HFFc6 (cell line): Measurements from ENCODE around the gene NUP50. TPM values are rescaled to one million over a fixed set of nuclear protein-coding genes. Genes with fewer than 3 reads are reported as not detected.

Source experiments
- DNase-seq: peaks from one replicate; pipeline ENCODE4 v3.0.0-alpha.2; 2018
- H3K27ac Mint-ChIP-seq: 2 replicates; pipeline ENCODE4 v1.8.0; 2020; ENCODE audit warnings: mild to moderate bottlenecking, mixed read lengths
- H3K27me3 Mint-ChIP-seq: 2 replicates; pipeline ENCODE4 v1.8.0; 2021; ENCODE audit warnings: mild to moderate bottlenecking, moderate library complexity, mixed read lengths; ENCODE audit not compliant: insufficient read depth
- H3K36me3 Mint-ChIP-seq: 2 replicates; pipeline ENCODE4 v1.8.0; 2021; ENCODE audit warnings: low read depth, mixed read lengths
- H3K4me1 Mint-ChIP-seq: 2 replicates; pipeline ENCODE4 v1.8.0; 2020; ENCODE audit warnings: low read depth, mixed read lengths
- H3K4me3 Mint-ChIP-seq: 2 replicates; pipeline ENCODE4 v1.8.0; 2020; ENCODE audit warnings: mild to moderate bottlenecking, moderate library complexity, mixed read lengths
- H3K9me3 Mint-ChIP-seq: 2 replicates; pipeline ENCODE4 v1.8.0; 2020; ENCODE audit warnings: mild to moderate bottlenecking, mixed read lengths
- long read RNA-seq: library from polyadenylated mRNA; unstranded; transcript quantifications from one replicate; pipeline ENCODE4 v2.0.0, GENCODE V29; 2019
- total RNA-seq, 6 experiments: library from RNA; stranded (reverse); fragmentation: NEBNext Ultra II Directional; extraction: Animal tissue kit (Norgen Biotek cat#: 25700); gene quantifications; 2 replicates in 1 of 6; 3 replicates in 5 of 6; pipeline ENCODE4 v1.2.3, GENCODE V29; 2021
- TF ChIP-seq, protein P1 (sequence below): fragments of 200-600 bp; sonication (generic); IDR thresholded peaks from 2 replicates; pipeline ENCODE4 v1.5.0; 2021; ENCODE audit warnings: antibody characterized with exemption, mild to moderate bottlenecking

The NUP50 gene, protein sequence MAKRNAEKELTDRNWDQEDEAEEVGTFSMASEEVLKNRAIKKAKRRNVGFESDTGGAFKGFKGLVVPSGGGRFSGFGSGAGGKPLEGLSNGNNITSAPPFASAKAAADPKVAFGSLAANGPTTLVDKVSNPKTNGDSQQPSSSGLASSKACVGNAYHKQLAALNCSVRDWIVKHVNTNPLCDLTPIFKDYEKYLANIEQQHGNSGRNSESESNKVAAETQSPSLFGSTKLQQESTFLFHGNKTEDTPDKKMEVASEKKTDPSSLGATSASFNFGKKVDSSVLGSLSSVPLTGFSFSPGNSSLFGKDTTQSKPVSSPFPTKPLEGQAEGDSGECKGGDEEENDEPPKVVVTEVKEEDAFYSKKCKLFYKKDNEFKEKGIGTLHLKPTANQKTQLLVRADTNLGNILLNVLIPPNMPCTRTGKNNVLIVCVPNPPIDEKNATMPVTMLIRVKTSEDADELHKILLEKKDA
- 10 to 100 TPM; 44.3 to 63.0 (median 56.6) TPM for total RNA-seq
- long read RNA-seq, full-length matches to known transcripts, result 22 of 41 reads
- long read RNA-seq, partial matches to known transcripts, result 18 of 41 reads
- long read RNA-seq, other reads (novel, unspliced or antisense), result 1 of 41 reads

DNA sequence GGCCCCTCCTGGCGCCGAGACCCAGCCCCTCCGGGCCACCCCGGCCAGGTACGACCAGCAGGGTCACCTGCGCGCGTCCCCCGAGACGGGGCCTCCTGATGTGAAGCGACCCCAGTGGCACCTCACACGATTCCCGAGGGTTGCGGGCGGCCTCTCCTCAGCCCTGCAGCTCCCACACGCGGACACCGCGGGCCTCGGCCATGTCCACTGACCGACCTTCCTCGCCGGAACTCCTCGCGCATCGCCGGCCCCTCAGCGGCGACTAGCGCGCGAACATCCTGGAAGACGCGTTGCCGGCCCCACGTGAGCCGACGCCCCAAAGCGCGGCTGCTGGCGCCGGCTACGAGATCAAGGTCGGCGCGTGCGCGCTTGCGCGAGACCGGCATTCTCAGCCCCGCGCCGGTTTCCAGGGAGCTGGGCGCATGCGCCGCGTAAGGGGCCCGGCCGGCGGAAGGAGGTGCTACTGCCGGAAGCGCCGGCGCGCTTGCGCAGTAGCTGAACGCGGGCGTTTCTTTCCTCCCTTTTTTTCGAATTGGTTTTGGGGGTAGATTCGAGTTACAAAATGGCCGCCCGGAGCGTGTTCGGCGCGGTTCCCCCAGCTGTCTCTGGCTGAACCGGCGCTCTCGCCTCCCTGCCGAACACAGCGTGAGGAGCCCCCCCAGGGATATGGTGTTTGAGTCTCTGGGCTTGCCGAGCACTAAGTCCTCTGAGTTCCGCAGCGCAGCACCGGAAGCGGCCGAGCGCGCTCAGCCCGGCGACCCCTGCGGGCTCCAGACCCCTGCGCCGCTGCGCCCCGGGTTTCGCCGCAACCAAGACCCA is at the start of gene NUP50:
Gene NUP50 (plus strand): TSS at position 475 of the 819 bp plus-strand sequence. CDS start 4,253 bp downstream, outside the sequence.
- Mint-ChIP-seq H3K4me1 (peaks cover 33% of the 10 kb centered on the region), H3K4me3 (peak within 1 kb of the TSS; percentile 95), H3K27ac (peak within 1 kb of the TSS; percentile 89), H3K9me3 (no peaks in the 10 kb centered on the region), H3K27me3 (no peaks in the 10 kb centered on the region), H3K36me3 (peaks cover 31% of the 10 kb centered on the region)
- DNase-seq, result peak; percentile 95
- TF ChIP-seq, protein P1, sequence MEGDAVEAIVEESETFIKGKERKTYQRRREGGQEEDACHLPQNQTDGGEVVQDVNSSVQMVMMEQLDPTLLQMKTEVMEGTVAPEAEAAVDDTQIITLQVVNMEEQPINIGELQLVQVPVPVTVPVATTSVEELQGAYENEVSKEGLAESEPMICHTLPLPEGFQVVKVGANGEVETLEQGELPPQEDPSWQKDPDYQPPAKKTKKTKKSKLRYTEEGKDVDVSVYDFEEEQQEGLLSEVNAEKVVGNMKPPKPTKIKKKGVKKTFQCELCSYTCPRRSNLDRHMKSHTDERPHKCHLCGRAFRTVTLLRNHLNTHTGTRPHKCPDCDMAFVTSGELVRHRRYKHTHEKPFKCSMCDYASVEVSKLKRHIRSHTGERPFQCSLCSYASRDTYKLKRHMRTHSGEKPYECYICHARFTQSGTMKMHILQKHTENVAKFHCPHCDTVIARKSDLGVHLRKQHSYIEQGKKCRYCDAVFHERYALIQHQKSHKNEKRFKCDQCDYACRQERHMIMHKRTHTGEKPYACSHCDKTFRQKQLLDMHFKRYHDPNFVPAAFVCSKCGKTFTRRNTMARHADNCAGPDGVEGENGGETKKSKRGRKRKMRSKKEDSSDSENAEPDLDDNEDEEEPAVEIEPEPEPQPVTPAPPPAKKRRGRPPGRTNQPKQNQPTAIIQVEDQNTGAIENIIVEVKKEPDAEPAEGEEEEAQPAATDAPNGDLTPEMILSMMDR, result no peak; the same call in none of the 2 replicates

DNA sequence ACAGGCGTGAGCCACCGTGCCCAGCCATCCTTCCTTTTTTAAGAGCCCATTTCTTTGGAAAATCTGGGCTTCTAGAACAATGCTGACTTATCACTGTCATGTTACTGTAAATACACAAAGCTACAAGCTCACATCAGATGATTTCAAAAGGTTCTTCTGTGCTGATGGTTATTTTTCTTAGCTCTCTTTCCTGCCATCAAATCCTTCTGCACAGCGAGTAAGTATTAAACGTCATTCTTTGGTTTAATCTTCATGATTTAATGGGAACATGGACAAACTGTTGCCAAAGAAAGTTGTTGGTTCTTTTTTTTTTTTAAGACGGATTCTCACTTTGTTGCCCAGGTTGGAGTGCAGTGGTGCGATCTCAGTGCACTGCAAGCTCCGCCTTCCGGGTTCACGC is 43.3 kb upstream of the NUP50 start:
- Mint-ChIP-seq H3K27ac (no peak overlapping the region), H3K4me3 (no peak overlapping the region), H3K9me3 (no peaks in the 10 kb centered on the region), H3K36me3 (no peaks in the 10 kb centered on the region), H3K27me3 (peaks cover 10% of the 10 kb centered on the region), H3K4me1 (peaks cover 14% of the 10 kb centered on the region)
- TF ChIP-seq, protein P1, result no peak
- no peak for DNase-seq

DNA sequence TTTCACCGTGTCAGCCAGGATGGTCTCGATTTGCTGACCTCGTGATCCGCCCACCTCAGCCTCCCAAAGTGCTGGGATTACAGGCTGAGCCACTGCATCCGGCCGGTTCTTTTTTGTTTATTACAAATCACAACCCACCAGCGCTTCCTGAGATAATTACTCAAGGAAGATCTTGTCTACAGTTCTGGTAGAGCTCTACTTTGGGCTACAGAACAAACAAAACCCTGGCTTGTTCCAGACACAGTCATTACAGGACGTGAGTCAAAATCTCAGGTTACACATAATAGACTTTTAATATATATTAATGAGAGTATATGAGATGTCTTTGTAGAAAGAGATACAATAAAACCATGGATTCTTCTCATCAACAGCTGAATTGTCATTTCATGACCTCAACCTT is 42.8 kb upstream of the NUP50 start:
- H3K27me3 Mint-ChIP-seq, result peaks cover 13% of the 10 kb centered on the region
- TF ChIP-seq, protein P1, result no peak
- H3K9me3 Mint-ChIP-seq, result no peaks in the 10 kb centered on the region
- H3K4me3 Mint-ChIP-seq, result no peak overlapping the region
- peaks cover 18% of the 10 kb centered on the region for H3K4me1 Mint-ChIP-seq
- H3K27ac Mint-ChIP-seq, result no peak overlapping the region
- H3K36me3 Mint-ChIP-seq, result no peaks in the 10 kb centered on the region
- no peak for DNase-seq

DNA sequence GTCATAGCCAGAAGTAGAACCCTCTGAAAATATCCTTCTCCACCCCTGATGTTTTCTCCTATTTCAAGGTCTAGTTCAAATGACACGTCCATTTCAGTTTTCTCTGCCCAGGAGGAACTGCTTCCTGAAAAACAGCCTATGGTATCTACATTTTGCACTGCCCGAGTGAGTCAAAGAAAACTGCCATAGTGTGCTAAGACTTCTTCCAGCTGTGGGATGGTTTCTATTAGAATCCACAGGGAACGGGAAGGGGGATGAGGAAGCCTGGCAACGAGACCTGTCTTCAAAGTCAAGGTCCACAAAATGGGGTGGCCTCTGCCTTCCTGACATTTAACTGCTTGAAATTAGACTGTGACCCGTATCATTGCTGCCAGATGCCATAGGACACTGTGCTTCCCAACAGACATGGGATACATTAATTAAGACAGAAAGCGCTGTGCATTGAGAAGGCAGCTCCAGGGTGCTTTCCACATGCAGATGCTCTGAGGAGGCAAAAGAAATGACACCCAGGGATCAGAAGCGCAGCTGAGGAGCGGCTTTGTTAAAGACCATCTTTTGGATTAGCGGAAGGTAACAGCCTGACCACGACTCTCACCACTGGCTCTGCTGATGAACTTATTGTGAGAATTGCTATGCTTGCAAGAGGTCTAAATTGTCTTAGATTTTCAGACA is 39.4 kb upstream of the NUP50 start:
- Mint-ChIP-seq H3K9me3 (no peaks in the 10 kb centered on the region), H3K27ac (no peak overlapping the region), H3K4me3 (no peak overlapping the region), H3K27me3 (peaks cover 8% of the 10 kb centered on the region; the same call in 1 of the 2 replicates), H3K4me1 (peaks cover 48% of the 10 kb centered on the region), H3K36me3 (no peaks in the 10 kb centered on the region)
- DNase-seq, result no peak
- TF ChIP-seq, protein P1, result no peak

DNA sequence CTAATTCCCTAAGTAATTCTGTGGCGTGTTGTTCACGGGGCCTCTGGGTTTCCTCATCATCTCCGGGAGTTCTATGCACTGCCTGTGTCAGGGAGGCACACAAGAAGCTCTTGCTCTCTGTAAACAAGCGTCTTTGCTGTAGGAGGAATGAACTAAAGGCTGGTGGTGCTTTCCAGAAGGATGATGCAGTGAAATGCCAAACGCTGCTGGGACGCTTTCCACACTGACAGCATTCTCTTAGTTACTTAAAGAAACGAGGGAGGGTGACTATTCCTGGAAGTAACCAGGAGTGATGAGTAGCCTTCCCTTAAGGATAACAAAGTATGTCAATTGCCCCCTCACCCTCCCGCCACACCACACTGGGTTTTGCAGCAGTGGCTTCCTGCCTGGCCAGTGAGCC is 38.5 kb upstream of the NUP50 start:
- TF ChIP-seq, protein P1, result no peak
- peak; percentile 37 for DNase-seq
- no peaks in the 10 kb centered on the region for H3K9me3 Mint-ChIP-seq
- H3K27ac Mint-ChIP-seq, result no peak overlapping the region
- H3K36me3 Mint-ChIP-seq, result no peaks in the 10 kb centered on the region
- peak overlapping the region; percentile 14; the same call in 1 of the 2 replicates for H3K4me3 Mint-ChIP-seq
- H3K27me3 Mint-ChIP-seq, result peaks cover 6% of the 10 kb centered on the region; the same call in 1 of the 2 replicates
- peaks cover 49% of the 10 kb centered on the region for H3K4me1 Mint-ChIP-seq
